WERI-Rb-1 (cell line): ENCODE data around the gene SYT14.
"Not testable (repeated sequence)": the region's sequence is repeated elsewhere in the genome, so short reads cannot be mapped to it uniquely, and the experiment has no call there.

Experiments used
- DNase-seq: peaks from one replicate; pipeline ENCODE4 v3.0.0-alpha.2; 2020
- H3K27ac ChIP-seq: fragments of 250-450 bp; sonication (Bioruptor Pico); 2 replicates; pipeline ENCODE4 v1.5.1; 2020; ENCODE audit warnings: mild to moderate bottlenecking, moderate library complexity
- H3K27me3 ChIP-seq: fragments of 250-450 bp; sonication (Bioruptor Pico); 2 replicates; pipeline ENCODE4 v1.5.1; 2021; ENCODE audit warnings: mild to moderate bottlenecking, low read depth, moderate library complexity; ENCODE audit not compliant: insufficient read depth, severe bottlenecking
- H3K36me3 ChIP-seq: fragments of 250-450 bp; sonication (Bioruptor Pico); 2 replicates; pipeline ENCODE4 v1.5.1; 2020; ENCODE audit warnings: mild to moderate bottlenecking, moderate library complexity
- H3K4me3 ChIP-seq: 2 replicates; pipeline ENCODE4 v1.5.1; 2011; ENCODE audit warnings: low read depth, mild to moderate bottlenecking, control low read depth, low read length
- H3K9me3 ChIP-seq: fragments of 250-450 bp; sonication (Bioruptor Pico); 2 replicates; pipeline ENCODE4 v1.5.1; 2021; ENCODE audit warnings: mild to moderate bottlenecking, moderate library complexity; ENCODE audit not compliant: severe bottlenecking
- CTCF ChIP-seq: IDR thresholded peaks from 2 replicates; pipeline ENCODE4 v1.5.1; 2011; ENCODE audit warnings: low read depth, mild to moderate bottlenecking, control low read depth, inconsistent platforms, low read length

SYT14 gene

GRCh38 chr1:210189426-210189825, 251.4 kb downstream of the SYT14 start:
- Histone ChIP-seq H3K27ac (no peak overlapping the region), H3K36me3 (no peaks in the 10 kb centered on the region), H3K4me3 (no peak overlapping the region), H3K27me3 (no peaks in the 10 kb centered on the region), H3K9me3 (no peaks in the 10 kb centered on the region)
- no peak for DNase-seq
- TF ChIP-seq CTCF = no peak

DNA sequence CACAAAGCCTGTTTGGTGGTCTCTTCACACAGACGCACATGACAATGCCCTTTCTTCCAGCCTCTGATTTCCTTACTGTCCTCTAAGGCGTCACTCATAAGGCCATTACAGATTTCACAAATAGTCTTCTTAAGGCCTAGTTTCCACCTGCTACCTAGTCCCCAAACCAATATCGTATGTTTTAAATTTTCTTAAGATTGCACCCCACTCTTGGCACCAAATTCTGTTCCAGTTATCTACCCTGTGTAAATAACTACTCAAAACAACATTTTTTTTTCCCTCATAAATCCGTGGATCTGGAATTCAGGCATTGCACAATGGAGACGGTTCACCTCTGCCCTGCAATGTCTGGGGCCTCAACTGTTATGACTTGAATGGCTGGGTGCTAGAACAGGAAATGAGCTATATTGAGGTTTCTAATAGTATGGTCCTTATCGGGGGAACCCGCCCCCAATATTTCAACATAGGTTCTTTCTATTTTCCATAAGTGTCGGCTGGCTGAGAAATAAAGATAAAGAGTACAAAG, 257.7 kb downstream of the SYT14 start:
- no peak for DNase-seq
- H3K4me3 ChIP-seq = no peak overlapping the region
- H3K9me3 ChIP-seq = peaks cover 9% of the 10 kb centered on the region
- no peak for TF ChIP-seq CTCF
- H3K36me3 ChIP-seq = no peaks in the 10 kb centered on the region
- no peak overlapping the region for H3K27ac ChIP-seq
- H3K27me3 ChIP-seq = no peaks in the 10 kb centered on the region

- H3K9me3 ChIP-seq, DNase-seq, H3K4me3 ChIP-seq, H3K27ac ChIP-seq, H3K27me3 ChIP-seq, H3K36me3 ChIP-seq: not testable (repeated sequence)
These were observed 258.2 kb downstream of the SYT14 start for GRCh38 chr1:210196266-210196665.

DNA sequence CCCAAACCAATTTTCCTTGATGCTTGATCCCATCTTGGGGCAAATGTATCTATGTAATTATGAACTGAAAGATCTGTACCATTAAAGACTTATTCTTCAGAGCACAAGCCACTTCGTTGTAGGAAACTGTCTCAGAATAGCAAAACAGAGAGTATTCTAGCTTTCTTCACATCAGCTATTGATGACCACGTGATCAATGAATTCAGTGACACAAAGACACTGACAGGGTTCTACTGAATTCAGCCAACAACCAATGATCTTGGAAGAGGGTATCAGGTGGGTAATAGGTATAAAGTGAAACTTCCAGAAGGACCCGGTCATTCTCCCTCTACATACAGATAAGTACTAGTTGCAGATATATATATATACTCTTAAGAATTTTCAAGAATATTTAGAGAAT, 260.8 kb downstream of the SYT14 start:
- DNase-seq = no peak
- TF ChIP-seq CTCF = no peak

GRCh38 chr1:210200124-210200736, 262.2 kb downstream of the SYT14 start:
- Histone ChIP-seq H3K27ac (no peak overlapping the region), H3K36me3 (no peaks in the 10 kb centered on the region), H3K4me3 (no peak overlapping the region), H3K27me3 (no peaks in the 10 kb centered on the region), H3K9me3 (peaks cover 9% of the 10 kb centered on the region)
- DNase-seq = no peak
- TF ChIP-seq CTCF = no peak

More for the DNA sequence above, 260.8 kb downstream of the SYT14 start:
- H3K4me3 ChIP-seq = no peak overlapping the region
- no peak overlapping the region for H3K27ac ChIP-seq
- H3K9me3 ChIP-seq = peaks cover 9% of the 10 kb centered on the region
- H3K36me3 ChIP-seq = no peaks in the 10 kb centered on the region
- no peaks in the 10 kb centered on the region for H3K27me3 ChIP-seq

DNA sequence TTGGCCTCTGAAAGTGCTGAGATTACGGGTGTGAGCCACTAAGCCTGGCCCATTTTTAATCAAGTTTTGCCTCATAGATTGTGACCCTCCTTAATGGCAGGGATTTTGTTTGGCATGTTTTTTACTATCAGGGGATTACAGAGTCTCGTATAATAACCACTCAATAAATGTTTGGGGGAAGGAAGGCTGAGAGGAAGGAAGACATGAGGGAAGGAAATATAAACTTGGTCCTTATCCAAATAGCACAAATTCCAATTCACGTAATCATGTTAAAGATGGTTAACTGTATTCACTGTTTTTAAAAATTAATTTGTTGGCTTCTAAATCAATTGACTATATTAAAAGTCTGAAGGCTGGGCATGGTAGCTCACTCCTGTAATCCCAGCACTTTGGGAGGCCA, 263.7 kb downstream of the SYT14 start:
- DNase-seq = no peak
- TF ChIP-seq CTCF = no peak
- Histone ChIP-seq H3K27me3 (no peaks in the 10 kb centered on the region), H3K27ac (no peak overlapping the region), H3K36me3 (no peaks in the 10 kb centered on the region), H3K4me3 (no peak overlapping the region), H3K9me3 (no peaks in the 10 kb centered on the region)
